K562 (cell line): ENCODE data around the gene NFE2. TPM values are rescaled to one million over a fixed set of nuclear protein-coding genes. Genes with fewer than 3 reads are reported as not detected.

ENCODE experiments used
- CBFA2T2 ChIP-seq: fragments of 450-650 bp; conservative IDR thresholded peaks from 2 replicates; pipeline ENCODE4 v1.6.1; 2017; ENCODE audit warnings: mild to moderate bottlenecking
- CBFA2T3 ChIP-seq: fragments of 450-650 bp; IDR thresholded peaks from 2 replicates; pipeline ENCODE4 v1.6.1; 2017
- CEBPZ ChIP-seq: fragments of 150-350 bp; IDR thresholded peaks from 2 replicates; pipeline ENCODE4 v1.6.1; 2014; ENCODE audit warnings: low read depth, mild to moderate bottlenecking, low read length, borderline replicate concordance
- DIDO1 ChIP-seq: fragments of 450-650 bp; IDR thresholded peaks from 2 replicates; pipeline ENCODE4 v1.6.1; 2016; ENCODE audit warnings: low read depth, missing biosample characterization, missing genetic modification characterization
- GABPB1 ChIP-seq: sonication (generic); formaldehyde crosslinking; IDR thresholded peaks from 2 replicates; pipeline ENCODE4 v1.8.0; 2022; ENCODE audit warnings: mild to moderate bottlenecking, missing genetic modification reagents
- GTF2E2 ChIP-seq: fragments of 200-800 bp; sonication (Bioruptor generic); IDR thresholded peaks from 2 replicates; pipeline ENCODE4 v1.6.1; 2016; ENCODE audit warnings: missing genetic modification characterization, missing compliant biosample characterization
- HBP1 ChIP-seq: fragments of 450-650 bp; formaldehyde crosslinking; IDR thresholded peaks from 2 replicates; pipeline ENCODE4 v1.4.0; 2022; ENCODE audit warnings: missing genetic modification characterization
- HDAC8 ChIP-seq: fragments of 450-650 bp; IDR thresholded peaks from 2 replicates; pipeline ENCODE4 v1.6.1; 2016; ENCODE audit warnings: mild to moderate bottlenecking, missing genetic modification characterization, moderate library complexity, missing compliant biosample characterization
- MCM5 ChIP-seq: fragments of 450-650 bp; IDR thresholded peaks from 2 replicates; pipeline ENCODE4 v1.6.1; 2016; ENCODE audit warnings: low read depth
- MYC ChIP-seq, 2 experiments: fragments of 250-450 bp in 1 of 2; sonication (Bioruptor Pico) in 1 of 2; IDR thresholded peaks; 2 replicates each; pipeline versions ENCODE4 v1.5.1 to v1.6.1; 2012 to 2021; ENCODE audit warnings: low read depth in 2 of 2, borderline replicate concordance in 1 of 2, improper control_type of control experiment in 1 of 2, low read length in 1 of 2, mild to moderate bottlenecking in 1 of 2, moderate library complexity in 1 of 2
- NFRKB ChIP-seq: fragments of 450-650 bp; IDR thresholded peaks from 2 replicates; pipeline ENCODE4 v1.6.1; 2016; ENCODE audit warnings: low read depth
- SAP30 ChIP-seq: fragments of 200-600 bp; sonication (generic); IDR thresholded peaks from 2 replicates; pipeline ENCODE4 v1.6.1; 2012; ENCODE audit warnings: borderline replicate concordance, low read depth, mild to moderate bottlenecking, moderate library complexity, low read length, control low read depth, inconsistent platforms; ENCODE audit not compliant: insufficient read depth, poor library complexity, severe bottlenecking
- SMAD1 ChIP-seq: fragments of 150-350 bp; IDR thresholded peaks from 2 replicates; pipeline ENCODE4 v1.6.1; 2014; ENCODE audit warnings: low read length, low read depth; ENCODE audit not compliant: partially characterized antibody
- polyA plus RNA-seq, 8 experiments: library from polyadenylated mRNA; depleted of rRNA in 4 of 8; stranded (reverse) in 5 of 8; unstranded in 3 of 8; fragments of >200 nt; fragmentation: Nextera tagmentation in 2 of 8; fragmentation: Illumina TruSeq in 1 of 8; extraction: Ambion mirVana in 2 of 8; extraction: Trizol in 1 of 8; gene quantifications; 2 replicates each; pipeline versions ENCODE4 v1.2.1 to v1.2.3, GENCODE V29; 2011 to 2014; ENCODE audit warnings: inconsistent platforms in 1 of 8, missing spikeins in 1 of 8
- total RNA-seq, 7 experiments: library from RNA; depleted of rRNA in 6 of 7; stranded (reverse); fragments of >200 nt in 6 of 7; fragmentation: Illumina TruSeq in 2 of 7; extraction: Trizol in 2 of 7; gene quantifications; 2 replicates each; pipeline versions ENCODE4 v1.2.1 to v1.2.3, GENCODE V29; 2011 to 2021; ENCODE audit warnings: low replicate concordance in 1 of 7
- TF ChIP-seq, protein P1 (sequence below): fragments of 150-350 bp; conservative IDR thresholded peaks from 2 replicates; pipeline ENCODE4 v1.6.1; 2014; ENCODE audit warnings: low read length
- TF ChIP-seq, protein P2 (sequence below): fragments of 250-450 bp; sonication (Bioruptor Pico); IDR thresholded peaks from 2 replicates; pipeline ENCODE4 v1.5.0; 2020; ENCODE audit warnings: mild to moderate bottlenecking
- TF ChIP-seq, protein P3 (sequence below): fragments of 250-450 bp; sonication (Bioruptor Pico); IDR thresholded peaks from 2 replicates; pipeline ENCODE4 v1.8.0; 2021; ENCODE audit warnings: mild to moderate bottlenecking, moderate library complexity

The NFE2 gene
- total and polyA plus RNA-seq, 9 of the 15 experiments (the other 6 are each of a cell fraction or from before 2014, with no cell fraction given) = 12.3 to 282 (median 208) TPM

DNA sequence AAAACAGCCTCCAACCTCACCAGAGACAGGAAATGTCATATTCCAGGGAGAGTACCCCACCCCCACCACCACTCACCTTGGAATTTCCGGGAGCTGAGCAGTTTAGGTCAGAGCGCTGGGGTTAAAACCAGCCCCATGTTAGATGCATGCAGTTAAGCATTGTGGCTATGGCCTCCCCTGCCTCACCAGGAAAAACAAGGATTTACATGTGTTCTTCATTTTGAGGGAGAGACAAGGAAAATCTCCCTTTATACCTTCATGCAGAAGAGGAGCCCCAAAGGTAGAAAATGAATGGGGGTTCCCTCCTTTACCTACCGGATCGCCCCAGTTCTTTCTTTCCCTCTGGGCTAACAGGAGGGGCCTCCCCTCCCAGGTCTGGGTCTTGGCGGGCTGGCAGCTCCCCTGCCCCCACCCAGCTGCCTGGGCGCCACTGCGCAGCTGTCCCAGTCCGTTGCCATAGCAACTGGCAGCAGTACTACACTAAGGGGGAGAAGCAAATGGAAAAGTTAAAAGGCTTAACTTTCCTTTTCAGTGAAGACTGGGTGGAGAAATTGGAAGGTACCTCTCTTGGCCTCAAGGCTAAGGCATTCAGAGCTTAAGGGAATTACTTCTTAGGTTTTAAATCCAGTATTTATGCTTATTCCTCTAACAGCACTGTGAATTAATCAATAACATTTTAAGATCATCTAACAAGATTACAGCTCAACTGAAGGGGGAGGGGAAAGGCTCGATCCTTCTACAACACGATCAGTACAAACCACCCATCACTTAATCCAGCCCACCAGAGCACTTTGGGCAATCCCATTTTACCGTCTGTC is 41.4 kb downstream of the NFE2 start (continued):
- TF ChIP-seq, protein P1, sequence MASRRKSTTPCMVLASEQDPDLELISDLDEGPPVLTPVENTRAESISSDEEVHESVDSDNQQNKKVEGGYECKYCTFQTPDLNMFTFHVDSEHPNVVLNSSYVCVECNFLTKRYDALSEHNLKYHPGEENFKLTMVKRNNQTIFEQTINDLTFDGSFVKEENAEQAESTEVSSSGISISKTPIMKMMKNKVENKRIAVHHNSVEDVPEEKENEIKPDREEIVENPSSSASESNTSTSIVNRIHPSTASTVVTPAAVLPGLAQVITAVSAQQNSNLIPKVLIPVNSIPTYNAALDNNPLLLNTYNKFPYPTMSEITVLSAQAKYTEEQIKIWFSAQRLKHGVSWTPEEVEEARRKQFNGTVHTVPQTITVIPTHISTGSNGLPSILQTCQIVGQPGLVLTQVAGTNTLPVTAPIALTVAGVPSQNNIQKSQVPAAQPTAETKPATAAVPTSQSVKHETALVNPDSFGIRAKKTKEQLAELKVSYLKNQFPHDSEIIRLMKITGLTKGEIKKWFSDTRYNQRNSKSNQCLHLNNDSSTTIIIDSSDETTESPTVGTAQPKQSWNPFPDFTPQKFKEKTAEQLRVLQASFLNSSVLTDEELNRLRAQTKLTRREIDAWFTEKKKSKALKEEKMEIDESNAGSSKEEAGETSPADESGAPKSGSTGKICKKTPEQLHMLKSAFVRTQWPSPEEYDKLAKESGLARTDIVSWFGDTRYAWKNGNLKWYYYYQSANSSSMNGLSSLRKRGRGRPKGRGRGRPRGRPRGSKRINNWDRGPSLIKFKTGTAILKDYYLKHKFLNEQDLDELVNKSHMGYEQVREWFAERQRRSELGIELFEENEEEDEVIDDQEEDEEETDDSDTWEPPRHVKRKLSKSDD = no peak
- TF ChIP-seq DIDO1 (tag) (no peak), GTF2E2 (no peak), GABPB1 (CRISPR knock-in tag) (no peak), SAP30 (no peak), SMAD1 (no peak), MYC (IDR thresholded peaks at IDR 0.05; ENCODE audit: low read depth, low read length) (peak; percentile 24), MYC (CRISPR knock-in tag; IDR thresholded peaks at IDR 0.05; ENCODE audit: borderline replicate concordance, low read depth) (no peak), HBP1 (CRISPR knock-in tag) (no peak), CBFA2T2 (no peak), CBFA2T3 (peak; percentile 34; the same call in 1 of the 2 replicates), HDAC8 (tag) (no peak), NFRKB (peak; percentile 81; the same call in 1 of the 2 replicates), MCM5 (no peak), CEBPZ (no peak)
- TF ChIP-seq, protein P2, sequence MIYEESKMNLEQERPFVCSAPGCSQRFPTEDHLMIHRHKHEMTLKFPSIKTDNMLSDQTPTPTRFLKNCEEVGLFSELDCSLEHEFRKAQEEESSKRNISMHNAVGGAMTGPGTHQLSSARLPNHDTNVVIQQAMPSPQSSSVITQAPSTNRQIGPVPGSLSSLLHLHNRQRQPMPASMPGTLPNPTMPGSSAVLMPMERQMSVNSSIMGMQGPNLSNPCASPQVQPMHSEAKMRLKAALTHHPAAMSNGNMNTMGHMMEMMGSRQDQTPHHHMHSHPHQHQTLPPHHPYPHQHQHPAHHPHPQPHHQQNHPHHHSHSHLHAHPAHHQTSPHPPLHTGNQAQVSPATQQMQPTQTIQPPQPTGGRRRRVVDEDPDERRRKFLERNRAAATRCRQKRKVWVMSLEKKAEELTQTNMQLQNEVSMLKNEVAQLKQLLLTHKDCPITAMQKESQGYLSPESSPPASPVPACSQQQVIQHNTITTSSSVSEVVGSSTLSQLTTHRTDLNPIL = no peak
- TF ChIP-seq, protein P3, sequence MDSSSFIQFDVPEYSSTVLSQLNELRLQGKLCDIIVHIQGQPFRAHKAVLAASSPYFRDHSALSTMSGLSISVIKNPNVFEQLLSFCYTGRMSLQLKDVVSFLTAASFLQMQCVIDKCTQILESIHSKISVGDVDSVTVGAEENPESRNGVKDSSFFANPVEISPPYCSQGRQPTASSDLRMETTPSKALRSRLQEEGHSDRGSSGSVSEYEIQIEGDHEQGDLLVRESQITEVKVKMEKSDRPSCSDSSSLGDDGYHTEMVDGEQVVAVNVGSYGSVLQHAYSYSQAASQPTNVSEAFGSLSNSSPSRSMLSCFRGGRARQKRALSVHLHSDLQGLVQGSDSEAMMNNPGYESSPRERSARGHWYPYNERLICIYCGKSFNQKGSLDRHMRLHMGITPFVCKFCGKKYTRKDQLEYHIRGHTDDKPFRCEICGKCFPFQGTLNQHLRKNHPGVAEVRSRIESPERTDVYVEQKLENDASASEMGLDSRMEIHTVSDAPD = no peak
